Nephron (organoid): ENCODE data around the gene KANSL1.
"Not testable (repeated sequence)": the region's sequence is repeated elsewhere in the genome, so short reads cannot be mapped to it uniquely, and the experiment has no call there.

Source experiments
- H3K27ac Mint-ChIP-seq, 3 experiments: 2 replicates each; pipeline ENCODE4 v1.8.0; 2020; ENCODE audit warnings: mixed read lengths in 3 of 3, mild to moderate bottlenecking in 2 of 3, moderate library complexity in 1 of 3
- H3K27me3 Mint-ChIP-seq: 2 replicates; pipeline ENCODE4 v1.8.0; 2021; ENCODE audit warnings: low read depth, mild to moderate bottlenecking, moderate library complexity, mixed read lengths
- H3K36me3 Mint-ChIP-seq: 2 replicates; pipeline ENCODE4 v1.8.0; 2020; ENCODE audit warnings: low read depth, mixed read lengths
- H3K4me1 Mint-ChIP-seq: 2 replicates; pipeline ENCODE4 v1.8.0; 2020; ENCODE audit warnings: mixed read lengths
- H3K4me3 Mint-ChIP-seq, 3 experiments: 2 replicates each; pipeline ENCODE4 v1.8.0; 2020; ENCODE audit warnings: mild to moderate bottlenecking in 3 of 3, mixed read lengths in 3 of 3, moderate library complexity in 2 of 3
- H3K9me3 Mint-ChIP-seq: 2 replicates; pipeline ENCODE4 v1.8.0; 2020; ENCODE audit warnings: mixed read lengths
- CTCF ChIP-seq, 3 experiments: fragments of 200-600 bp; sonication (generic); IDR thresholded peaks; one replicate each; pipeline ENCODE4 v1.5.0; 2021; ENCODE audit warnings: antibody characterized with exemption in 3 of 3; ENCODE audit not compliant: unreplicated experiment in 3 of 3

The KANSL1 gene

GRCh38 chr17:46117850-46118696, 75.2 kb downstream of the KANSL1 start:
- H3K4me3 Mint-ChIP-seq: no peak overlapping the region
- no peaks in the 10 kb centered on the region for H3K36me3 Mint-ChIP-seq
- TF ChIP-seq CTCF (IDR thresholded peaks at IDR 0.05; ENCODE audit: unreplicated experiment in 3 of 3): no peak
- no peaks in the 10 kb centered on the region for H3K9me3 Mint-ChIP-seq
- no peaks in the 10 kb centered on the region for H3K27me3 Mint-ChIP-seq
- H3K27ac Mint-ChIP-seq: peak overlapping the region in 2 of 3 experiments; percentile 42 to 53
- H3K4me1 Mint-ChIP-seq: peaks cover 81% of the 10 kb centered on the region

GRCh38 chr17:46117117-46117516, 76.1 kb downstream of the KANSL1 start:
- H3K4me1 Mint-ChIP-seq: peaks cover 74% of the 10 kb centered on the region
- H3K27ac Mint-ChIP-seq: no peak overlapping the region
- no peak for TF ChIP-seq CTCF (IDR thresholded peaks at IDR 0.05; ENCODE audit: unreplicated experiment in 3 of 3)
- no peaks in the 10 kb centered on the region for H3K36me3 Mint-ChIP-seq
- H3K4me3 Mint-ChIP-seq: no peak overlapping the region
- H3K9me3 Mint-ChIP-seq: no peaks in the 10 kb centered on the region
- no peaks in the 10 kb centered on the region for H3K27me3 Mint-ChIP-seq

GRCh38 chr17:46115699-46116098, 77.5 kb downstream of the KANSL1 start:
- H3K27ac Mint-ChIP-seq: peak overlapping the region in 1 of 3 experiments; percentile 63
- H3K27me3 Mint-ChIP-seq: no peaks in the 10 kb centered on the region
- peaks cover 70% of the 10 kb centered on the region for H3K4me1 Mint-ChIP-seq
- TF ChIP-seq CTCF (IDR thresholded peaks at IDR 0.05; ENCODE audit: unreplicated experiment in 3 of 3): no peak
- H3K9me3 Mint-ChIP-seq: no peaks in the 10 kb centered on the region
- no peak overlapping the region for H3K4me3 Mint-ChIP-seq
- no peaks in the 10 kb centered on the region for H3K36me3 Mint-ChIP-seq

- H3K27ac Mint-ChIP-seq, H3K27me3 Mint-ChIP-seq, H3K36me3 Mint-ChIP-seq, H3K4me3 Mint-ChIP-seq, H3K9me3 Mint-ChIP-seq: not testable (repeated sequence)
- H3K4me1 Mint-ChIP-seq: peaks cover 66% of the 10 kb centered on the region
These were observed 82.0 kb downstream of the KANSL1 start for GRCh38 chr17:46111236-46111635.

- Mint-ChIP-seq H3K27me3 (no peaks in the 10 kb centered on the region), H3K4me3 (no peak overlapping the region), H3K36me3 (no peaks in the 10 kb centered on the region), H3K4me1 (peaks cover 58% of the 10 kb centered on the region), H3K27ac (no peak overlapping the region), H3K9me3 (no peaks in the 10 kb centered on the region)
- no peak for TF ChIP-seq CTCF (IDR thresholded peaks at IDR 0.05; ENCODE audit: unreplicated experiment in 3 of 3)
These were observed 83.0 kb downstream of the KANSL1 start for GRCh38 chr17:46110219-46110618.

GRCh38 chr17:46109603-46110189, 83.5 kb downstream of the KANSL1 start:
- no peaks in the 10 kb centered on the region for H3K27me3 Mint-ChIP-seq
- peaks cover 53% of the 10 kb centered on the region for H3K4me1 Mint-ChIP-seq
- no peaks in the 10 kb centered on the region for H3K36me3 Mint-ChIP-seq
- H3K4me3 Mint-ChIP-seq: no peak overlapping the region
- H3K27ac Mint-ChIP-seq: no peak overlapping the region
- no peak for TF ChIP-seq CTCF (IDR thresholded peaks at IDR 0.05; ENCODE audit: unreplicated experiment in 3 of 3)
- H3K9me3 Mint-ChIP-seq: no peaks in the 10 kb centered on the region
